Inflammatory macrophage (primary cell): ENCODE data around the gene SCIN.
A peak's percentile ranks its signal among the peaks of the same experiment; 100 is the strongest.
"Not testable (repeated sequence)": the region's sequence is repeated elsewhere in the genome, so short reads cannot be mapped to it uniquely, and the experiment has no call there.

Experiments
- DNase-seq, 2 donors: peaks; one replicate each; pipeline ENCODE4 v3.0.0-alpha.2; 2020 to 2022

Gene SCIN

GRCh38 chr7:12619461-12620069 lies 49.0 kb downstream of the SCIN start:
- DNase-seq, result no peak

GRCh38 chr7:12620371-12620770 lies 49.9 kb downstream of the SCIN start:
- no peak for DNase-seq

- DNase-seq, result peak in 1 of 2 donors; percentile 26
These were observed 52.7 kb downstream of the SCIN start for GRCh38 chr7:12623223-12623622.

- peak; percentile 14 to 63 for DNase-seq
These were observed 53.5 kb downstream of the SCIN start for GRCh38 chr7:12623885-12624498.

- no peak for DNase-seq
These were observed 55.3 kb downstream of the SCIN start for GRCh38 chr7:12625836-12626235.

- no peak for DNase-seq
These were observed 59.4 kb downstream of the SCIN start for GRCh38 chr7:12629816-12630512.

- DNase-seq, result no peak
These were observed 59.9 kb downstream of the SCIN start for GRCh38 chr7:12630513-12630819.

GRCh38 chr7:12633582-12633981 lies 63.1 kb downstream of the SCIN start:
- no peak for DNase-seq

- peak; percentile 46 to 57 for DNase-seq
These were observed 65.3 kb downstream of the SCIN start for GRCh38 chr7:12635830-12636229.

- DNase-seq, result no peak
These were observed 66.8 kb downstream of the SCIN start for GRCh38 chr7:12637328-12637727.

- peak; percentile 31 to 40 for DNase-seq
These were observed 67.5 kb downstream of the SCIN start for GRCh38 chr7:12637819-12638592.

GRCh38 chr7:12638851-12639456 lies 68.4 kb downstream of the SCIN start:
- peak; percentile 12 to 76 for DNase-seq

GRCh38 chr7:12640299-12641096 lies 70.0 kb downstream of the SCIN start:
- no peak for DNase-seq

- DNase-seq, result no peak
These were observed 70.7 kb downstream of the SCIN start for GRCh38 chr7:12641196-12641595.

- DNase-seq, result no peak
These were observed 72.0 kb downstream of the SCIN start for GRCh38 chr7:12642508-12642907.

- DNase-seq, result no peak
These were observed 72.6 kb downstream of the SCIN start for GRCh38 chr7:12643001-12643643.

- peak; percentile 72 to 79 for DNase-seq
These were observed 73.1 kb downstream of the SCIN start for GRCh38 chr7:12643644-12644043.

- DNase-seq, result not testable (repeated sequence)
These were observed 74.7 kb downstream of the SCIN start for GRCh38 chr7:12645212-12645611.

GRCh38 chr7:12646139-12646538 lies 75.6 kb downstream of the SCIN start:
- no peak for DNase-seq

GRCh38 chr7:12647364-12648219 lies 77.1 kb downstream of the SCIN start:
- peak; percentile 27 to 41 for DNase-seq
